Mammary epithelial cell (primary cell): Measurements from ENCODE around the gene ASGR1.

ENCODE experiments used
- EZH2 ChIP-seq: IDR thresholded peaks from 2 replicates; pipeline ENCODE4 v1.6.1; 2012; ENCODE audit warnings: low read length, inconsistent platforms, borderline replicate concordance
- TF ChIP-seq, protein P1 (sequence below), 2 donors: IDR thresholded peaks in 1 of 2; conservative IDR thresholded peaks in 1 of 2; 2 replicates each; pipeline ENCODE4 v1.5.1; 2011 to 2012; ENCODE audit warnings: inconsistent platforms in 2 of 2, low read length in 2 of 2, mild to moderate bottlenecking in 2 of 2, control low read depth in 1 of 2, low read depth in 1 of 2; ENCODE audit not compliant: insufficient read depth in 1 of 2; ENCODE audit errors: extremely low read depth in 1 of 2

DNA sequence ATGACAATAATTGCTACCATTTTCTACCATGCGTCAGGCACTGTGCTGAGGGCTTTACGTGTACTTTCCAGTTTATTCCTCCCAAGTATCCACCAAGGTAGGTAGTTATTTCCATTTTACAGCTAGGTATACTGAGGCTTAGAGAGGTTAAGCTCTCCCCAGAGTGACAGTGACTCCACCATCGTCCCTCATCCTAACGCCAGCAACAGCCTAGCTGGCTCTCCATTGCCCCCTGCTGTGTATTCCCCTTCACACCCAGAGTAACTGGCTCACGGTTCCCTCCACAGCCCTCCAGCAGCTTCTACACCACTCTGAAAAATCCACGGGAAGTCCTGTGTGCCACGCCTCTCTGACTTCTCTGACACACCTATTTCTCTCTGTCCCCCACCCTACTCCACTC is 7.1 kb upstream of the ASGR1 start:
- TF ChIP-seq, protein P1, sequence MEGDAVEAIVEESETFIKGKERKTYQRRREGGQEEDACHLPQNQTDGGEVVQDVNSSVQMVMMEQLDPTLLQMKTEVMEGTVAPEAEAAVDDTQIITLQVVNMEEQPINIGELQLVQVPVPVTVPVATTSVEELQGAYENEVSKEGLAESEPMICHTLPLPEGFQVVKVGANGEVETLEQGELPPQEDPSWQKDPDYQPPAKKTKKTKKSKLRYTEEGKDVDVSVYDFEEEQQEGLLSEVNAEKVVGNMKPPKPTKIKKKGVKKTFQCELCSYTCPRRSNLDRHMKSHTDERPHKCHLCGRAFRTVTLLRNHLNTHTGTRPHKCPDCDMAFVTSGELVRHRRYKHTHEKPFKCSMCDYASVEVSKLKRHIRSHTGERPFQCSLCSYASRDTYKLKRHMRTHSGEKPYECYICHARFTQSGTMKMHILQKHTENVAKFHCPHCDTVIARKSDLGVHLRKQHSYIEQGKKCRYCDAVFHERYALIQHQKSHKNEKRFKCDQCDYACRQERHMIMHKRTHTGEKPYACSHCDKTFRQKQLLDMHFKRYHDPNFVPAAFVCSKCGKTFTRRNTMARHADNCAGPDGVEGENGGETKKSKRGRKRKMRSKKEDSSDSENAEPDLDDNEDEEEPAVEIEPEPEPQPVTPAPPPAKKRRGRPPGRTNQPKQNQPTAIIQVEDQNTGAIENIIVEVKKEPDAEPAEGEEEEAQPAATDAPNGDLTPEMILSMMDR (conservative IDR thresholded peaks at IDR 0.05 in 1 of 2, IDR thresholded peaks at IDR 0.05 in 1 of 2; ENCODE audit: extremely low read depth in 1 of 2, insufficient read depth in 1 of 2, low read depth in 1 of 2, low read length in 2 of 2), result peak in 1 of 2 donors; percentile 4
- no peak for TF ChIP-seq EZH2
